Omental fat pad (tissue), 4 donors: ENCODE data around the gene CNNM4. TPM values are rescaled to one million over a fixed set of nuclear protein-coding genes. Genes with fewer than 3 reads are reported as not detected.

ENCODE experiments used
- ATAC-seq: fragments of 150-250 bp; one replicate; pipeline ENCODE4 v1.9.1; 2016; ENCODE audit warnings: mild to moderate bottlenecking, moderate library complexity; ENCODE audit not compliant: low FRiP score
- DNase-seq: peaks from one replicate; pipeline ENCODE4 v3.0.0-alpha.2; 2019; ENCODE audit warnings: low spot score
- total RNA-seq, 4 donors: library from RNA; depleted of rRNA; stranded (reverse); fragments of >200 nt; gene quantifications; one replicate each; pipeline ENCODE4 v1.1.0, GENCODE V29; 2016
- TF ChIP-seq, protein P1 (sequence below), 3 donors: fragments of 450-650 bp; IDR thresholded peaks; one replicate each; pipeline ENCODE4 v1.5.1; 2016 to 2017; ENCODE audit warnings: antibody characterized with exemption in 3 of 3, mild to moderate bottlenecking in 3 of 3, moderate library complexity in 2 of 3

The CNNM4 gene
- total RNA-seq, 4 donors from 2014 or later = 3.6 to 5.6 (median 3.7) TPM

DNA sequence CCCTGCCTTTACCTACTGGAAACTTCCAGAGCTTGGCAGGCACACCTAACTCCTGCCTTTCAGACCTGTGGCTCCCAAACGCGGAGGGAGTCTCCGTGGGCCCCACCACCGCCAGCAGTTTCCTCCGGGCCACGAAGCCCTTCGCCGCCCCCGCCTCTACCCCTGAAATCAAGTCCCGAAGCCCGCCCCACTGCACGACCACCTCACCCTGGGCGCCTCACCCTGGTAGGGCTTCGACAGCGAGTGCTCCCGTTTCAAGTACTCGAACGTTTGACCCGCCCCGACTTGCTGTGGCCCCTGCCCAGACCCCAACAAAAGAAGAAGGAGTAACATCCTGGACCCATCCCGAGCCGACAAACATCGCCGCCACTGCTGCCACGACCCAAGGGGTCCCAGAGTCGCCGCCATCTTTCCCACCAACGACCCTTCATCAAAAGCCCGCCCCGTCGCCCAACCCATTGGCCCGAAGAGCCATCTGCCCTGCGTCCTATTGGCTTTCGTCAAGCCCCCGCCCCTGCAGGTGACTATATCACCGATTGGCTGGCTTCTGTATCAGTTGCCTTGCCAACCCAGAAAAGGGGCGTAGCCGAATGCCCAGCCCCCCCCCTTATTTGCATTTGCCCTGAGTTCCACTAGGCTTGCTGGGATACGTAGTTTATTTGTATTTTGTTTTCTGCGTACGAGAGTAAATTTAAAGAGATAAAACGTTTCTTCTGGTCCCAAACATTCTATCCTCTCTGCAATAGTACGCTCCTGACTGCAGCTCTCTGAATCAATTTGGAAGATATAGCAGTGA lies 20.9 kb upstream of the CNNM4 start, which contains the start of gene LMAN2L:
Gene LMAN2L (minus strand): TSS at position 432 of the 796 bp plus-strand sequence. CDS start 24 bp downstream, at position 408.
- TF ChIP-seq, protein P1, sequence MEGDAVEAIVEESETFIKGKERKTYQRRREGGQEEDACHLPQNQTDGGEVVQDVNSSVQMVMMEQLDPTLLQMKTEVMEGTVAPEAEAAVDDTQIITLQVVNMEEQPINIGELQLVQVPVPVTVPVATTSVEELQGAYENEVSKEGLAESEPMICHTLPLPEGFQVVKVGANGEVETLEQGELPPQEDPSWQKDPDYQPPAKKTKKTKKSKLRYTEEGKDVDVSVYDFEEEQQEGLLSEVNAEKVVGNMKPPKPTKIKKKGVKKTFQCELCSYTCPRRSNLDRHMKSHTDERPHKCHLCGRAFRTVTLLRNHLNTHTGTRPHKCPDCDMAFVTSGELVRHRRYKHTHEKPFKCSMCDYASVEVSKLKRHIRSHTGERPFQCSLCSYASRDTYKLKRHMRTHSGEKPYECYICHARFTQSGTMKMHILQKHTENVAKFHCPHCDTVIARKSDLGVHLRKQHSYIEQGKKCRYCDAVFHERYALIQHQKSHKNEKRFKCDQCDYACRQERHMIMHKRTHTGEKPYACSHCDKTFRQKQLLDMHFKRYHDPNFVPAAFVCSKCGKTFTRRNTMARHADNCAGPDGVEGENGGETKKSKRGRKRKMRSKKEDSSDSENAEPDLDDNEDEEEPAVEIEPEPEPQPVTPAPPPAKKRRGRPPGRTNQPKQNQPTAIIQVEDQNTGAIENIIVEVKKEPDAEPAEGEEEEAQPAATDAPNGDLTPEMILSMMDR (IDR thresholded peaks at IDR 0.05) = no peak
- peak; percentile 99 for ATAC-seq
- peak; percentile 96 for DNase-seq

DNA sequence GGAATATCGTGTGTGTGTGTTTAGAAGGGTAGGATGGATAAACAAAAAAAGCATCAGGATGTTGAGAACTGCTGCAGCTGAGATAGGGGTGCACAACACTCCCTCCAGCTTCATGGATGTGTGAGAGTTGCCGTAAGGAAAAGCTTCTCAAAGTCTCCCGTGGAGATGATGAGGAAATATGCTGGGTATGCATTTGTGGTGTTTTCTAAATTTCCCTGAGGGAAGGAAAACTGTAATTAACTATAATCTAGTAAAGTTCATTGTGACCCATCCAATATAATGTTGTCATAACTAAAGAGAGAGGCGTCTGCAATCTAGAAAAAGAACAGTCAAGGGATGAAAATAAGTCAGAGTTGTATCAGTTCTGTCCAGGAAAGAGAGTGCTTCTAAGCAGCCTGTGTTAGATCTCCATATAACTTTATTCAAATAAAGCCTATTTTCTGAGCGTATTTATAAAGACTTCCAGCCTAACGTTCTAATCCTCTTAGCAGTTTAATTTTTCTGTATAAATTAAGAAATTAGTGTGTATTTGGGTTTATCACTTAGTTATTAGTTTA lies 13.6 kb upstream of the CNNM4 start:
- ATAC-seq (no peak), DNase-seq (no peak)
- TF ChIP-seq, protein P1 (IDR thresholded peaks at IDR 0.05) = no peak

DNA sequence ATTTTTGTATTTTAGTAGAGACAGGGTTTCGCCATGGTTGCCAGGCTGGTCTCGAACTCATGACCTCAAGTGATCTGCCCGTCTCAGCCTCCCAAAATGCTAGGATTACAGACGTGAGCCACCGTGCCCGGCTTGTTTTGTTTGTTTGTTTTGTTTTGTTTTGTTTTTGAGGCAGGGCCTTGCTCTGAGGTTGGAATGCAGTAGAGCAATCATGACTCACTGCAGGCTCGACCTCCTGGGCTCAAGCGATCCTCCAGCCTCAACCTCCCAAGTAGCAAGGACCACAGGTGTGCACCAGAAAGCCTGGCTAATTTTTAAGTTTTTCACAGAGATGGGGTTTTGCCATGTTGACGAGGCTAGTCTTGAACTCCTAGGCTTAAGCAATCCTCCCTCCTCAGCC lies 8.9 kb upstream of the CNNM4 start:
- TF ChIP-seq, protein P1 (IDR thresholded peaks at IDR 0.05) = no peak
- no peak for DNase-seq
- ATAC-seq = no peak

DNA sequence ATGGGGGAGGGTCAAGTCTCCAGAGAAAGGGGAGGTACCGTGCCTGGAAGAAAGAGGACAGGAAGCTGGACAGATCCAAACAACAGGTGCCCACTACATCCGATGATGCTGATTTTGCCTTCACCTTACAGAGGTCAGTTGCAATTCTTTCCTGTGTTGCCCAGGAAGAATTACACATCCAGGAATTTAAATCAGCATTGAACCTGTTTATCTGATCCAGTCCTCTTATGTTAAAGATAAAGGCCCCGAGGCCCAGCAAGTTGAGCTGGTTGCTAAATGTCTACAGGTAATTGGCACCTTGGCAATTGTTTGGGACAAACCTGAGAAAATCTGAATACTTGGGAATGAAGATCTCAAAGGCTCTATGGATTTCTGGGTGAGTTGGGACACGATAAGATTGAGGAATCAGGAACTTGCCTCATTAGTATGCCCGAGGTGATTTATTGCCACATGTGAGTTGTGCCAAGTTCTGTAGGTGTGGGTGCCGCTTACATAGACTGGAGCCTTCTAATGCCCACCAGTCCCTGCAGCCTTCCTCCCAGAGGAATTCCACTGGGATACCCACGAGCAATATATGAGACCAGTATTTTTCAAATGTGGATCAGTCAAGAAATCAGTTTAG lies 6.9 kb upstream of the CNNM4 start:
- TF ChIP-seq, protein P1 (IDR thresholded peaks at IDR 0.05) = no peak
- no peak for DNase-seq
- ATAC-seq = no peak

GRCh38 chr2:96754317-96754716 lies 6.4 kb upstream of the CNNM4 start:
- DNase-seq (no peak), ATAC-seq (no peak)
- TF ChIP-seq, protein P1 (IDR thresholded peaks at IDR 0.05) = no peak

- ATAC-seq (no peak), DNase-seq (no peak)
- TF ChIP-seq, protein P1 (IDR thresholded peaks at IDR 0.05) = no peak
Observed at GRCh38 chr2:96756788-96757476, 3.8 kb upstream of the CNNM4 start.
